ENCODE data around the gene SAMD13.

DNA sequence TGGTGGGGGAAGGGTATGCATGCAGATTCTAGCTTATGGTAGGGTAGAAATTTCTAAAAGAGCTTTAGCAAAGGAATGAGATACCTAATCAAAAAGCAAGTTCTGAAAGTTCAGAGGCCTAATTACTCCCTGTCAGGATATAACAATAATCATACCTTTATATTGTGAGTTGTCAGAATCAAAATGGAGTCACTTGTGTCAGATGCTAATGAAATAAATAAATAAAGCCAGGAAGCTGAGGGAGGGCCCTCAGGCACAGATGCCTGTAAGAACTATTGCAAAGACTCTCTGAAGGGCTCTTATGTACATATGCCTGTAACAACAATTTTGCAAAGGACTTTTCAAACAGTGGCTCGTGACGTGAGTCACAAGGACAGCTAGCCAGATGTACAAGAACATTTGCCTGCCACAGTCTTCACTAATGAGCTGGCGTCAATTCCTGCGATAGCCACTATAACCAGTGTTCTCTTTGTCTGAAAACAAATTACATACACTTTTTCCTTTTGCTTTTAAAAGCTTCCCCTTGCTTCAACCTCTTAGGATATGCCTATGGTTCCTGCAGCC lies 69.4 kb downstream of the SAMD13 start:
- no peak for TF ChIP-seq POLR2A (IDR thresholded peaks at IDR 0.05; ENCODE audit: low read depth, low read length)
- TF ChIP-seq, protein P1, sequence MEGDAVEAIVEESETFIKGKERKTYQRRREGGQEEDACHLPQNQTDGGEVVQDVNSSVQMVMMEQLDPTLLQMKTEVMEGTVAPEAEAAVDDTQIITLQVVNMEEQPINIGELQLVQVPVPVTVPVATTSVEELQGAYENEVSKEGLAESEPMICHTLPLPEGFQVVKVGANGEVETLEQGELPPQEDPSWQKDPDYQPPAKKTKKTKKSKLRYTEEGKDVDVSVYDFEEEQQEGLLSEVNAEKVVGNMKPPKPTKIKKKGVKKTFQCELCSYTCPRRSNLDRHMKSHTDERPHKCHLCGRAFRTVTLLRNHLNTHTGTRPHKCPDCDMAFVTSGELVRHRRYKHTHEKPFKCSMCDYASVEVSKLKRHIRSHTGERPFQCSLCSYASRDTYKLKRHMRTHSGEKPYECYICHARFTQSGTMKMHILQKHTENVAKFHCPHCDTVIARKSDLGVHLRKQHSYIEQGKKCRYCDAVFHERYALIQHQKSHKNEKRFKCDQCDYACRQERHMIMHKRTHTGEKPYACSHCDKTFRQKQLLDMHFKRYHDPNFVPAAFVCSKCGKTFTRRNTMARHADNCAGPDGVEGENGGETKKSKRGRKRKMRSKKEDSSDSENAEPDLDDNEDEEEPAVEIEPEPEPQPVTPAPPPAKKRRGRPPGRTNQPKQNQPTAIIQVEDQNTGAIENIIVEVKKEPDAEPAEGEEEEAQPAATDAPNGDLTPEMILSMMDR (conservative IDR thresholded peaks at IDR 0.05; ENCODE audit: low read depth, low read length), result no peak
- no peak for TF ChIP-seq MXI1 (IDR thresholded peaks at IDR 0.05; ENCODE audit: borderline replicate concordance, low read depth, low read length)
- no peak for TF ChIP-seq MAZ (IDR thresholded peaks at IDR 0.05; ENCODE audit: borderline replicate concordance, low read depth, low read length)
- TF ChIP-seq, protein P2, sequence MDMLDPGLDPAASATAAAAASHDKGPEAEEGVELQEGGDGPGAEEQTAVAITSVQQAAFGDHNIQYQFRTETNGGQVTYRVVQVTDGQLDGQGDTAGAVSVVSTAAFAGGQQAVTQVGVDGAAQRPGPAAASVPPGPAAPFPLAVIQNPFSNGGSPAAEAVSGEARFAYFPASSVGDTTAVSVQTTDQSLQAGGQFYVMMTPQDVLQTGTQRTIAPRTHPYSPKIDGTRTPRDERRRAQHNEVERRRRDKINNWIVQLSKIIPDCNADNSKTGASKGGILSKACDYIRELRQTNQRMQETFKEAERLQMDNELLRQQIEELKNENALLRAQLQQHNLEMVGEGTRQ (IDR thresholded peaks at IDR 0.05; ENCODE audit: low read depth, low read length), result no peak
- TF ChIP-seq RAD21 (IDR thresholded peaks at IDR 0.05; ENCODE audit: low read length), result no peak
